ENCODE measurements around the gene CD70.

GRCh38 chr19:6596621-6597020, 5.7 kb upstream of the CD70 start:
- TF ChIP-seq CTCF (IDR thresholded peaks at IDR 0.05; ENCODE audit: low read depth, low read length, missing input control) (no peak), RXRA (IDR thresholded peaks at IDR 0.05) (no peak), REST (IDR thresholded peaks at IDR 0.05) (no peak)

Data from liver (tissue), 3 donors.